HG03460 (cell line): ENCODE results near the gene KRTAP10-3.
"Not testable (repeated sequence)": the region's sequence is repeated elsewhere in the genome, so short reads cannot be mapped to it uniquely, and the experiment has no call there.

ENCODE experiments used
- ATAC-seq: cut with Tn5 transposase; IDR thresholded peaks from one replicate; pipeline ENCODE4 v1.9.1; 2021; ENCODE audit not compliant: unreplicated experiment

Gene KRTAP10-3

DNA sequence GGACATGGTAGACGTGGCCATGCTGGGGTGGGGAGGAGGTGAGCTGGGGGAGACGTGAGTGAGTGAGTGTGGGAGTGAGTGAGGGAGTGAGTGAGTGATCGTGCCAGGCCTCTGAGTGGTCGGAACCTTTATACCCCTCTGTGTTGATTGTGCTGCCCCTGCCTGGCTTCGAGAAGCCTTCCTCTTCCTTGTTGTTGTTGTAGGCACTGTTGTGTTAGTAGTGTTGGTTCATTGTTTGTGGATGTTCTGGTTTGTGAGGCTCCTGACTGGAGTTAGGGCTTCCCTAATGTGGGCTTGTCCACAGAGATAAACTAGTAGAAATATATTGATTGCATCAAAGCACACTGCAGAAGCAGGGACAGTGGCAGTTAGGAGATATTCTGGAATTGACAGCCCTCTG lies at the start of gene KRTAP10-3:
Gene KRTAP10-3 (minus strand): TSS at position 101 of the 400 bp plus-strand sequence. CDS start 80 bp downstream, at position 21.
- ATAC-seq, result no peak

DNA sequence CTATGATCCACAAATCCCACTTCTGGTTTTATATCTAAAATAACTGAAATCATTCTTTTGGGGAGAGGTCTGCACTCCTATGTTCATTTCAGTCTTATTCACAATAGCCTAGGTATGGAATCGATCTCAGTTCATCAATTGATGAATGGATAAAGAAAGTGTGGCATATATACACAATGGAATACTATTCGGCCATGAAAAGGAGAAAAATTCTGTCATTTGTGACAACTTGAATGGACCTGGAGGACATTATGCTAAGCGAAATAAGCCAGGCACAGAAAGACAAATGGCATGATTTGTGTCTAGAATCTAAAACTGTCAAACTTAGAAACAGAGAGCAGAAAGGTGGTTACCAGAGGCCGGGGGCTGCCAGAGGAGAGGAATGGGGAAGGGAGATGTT lies 47.9 kb upstream of the KRTAP10-3 start:
- ATAC-seq, result no peak

DNA sequence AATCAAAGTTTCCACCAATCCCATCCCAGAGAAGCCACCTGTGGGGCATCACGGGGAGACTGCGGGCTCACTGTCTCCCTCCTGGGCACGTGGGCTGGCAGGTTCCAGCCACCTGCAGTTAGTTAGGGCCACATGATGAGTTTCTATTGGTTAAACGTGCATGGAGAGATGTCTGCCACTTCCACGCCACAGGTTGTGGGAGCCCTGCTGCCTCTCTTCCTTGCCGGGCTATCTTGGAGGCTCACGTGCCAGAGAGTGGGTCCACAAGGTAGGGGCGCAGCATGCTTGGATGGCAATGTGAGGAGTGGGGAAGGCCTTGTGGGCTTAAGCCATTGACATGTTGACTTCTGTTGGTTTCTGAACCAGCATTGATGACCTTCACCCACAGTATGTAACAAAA lies 45.3 kb upstream of the KRTAP10-3 start:
- no peak for ATAC-seq

GRCh38 chr21:44603109-44603875 lies 44.7 kb upstream of the KRTAP10-3 start:
- no peak for ATAC-seq

DNA sequence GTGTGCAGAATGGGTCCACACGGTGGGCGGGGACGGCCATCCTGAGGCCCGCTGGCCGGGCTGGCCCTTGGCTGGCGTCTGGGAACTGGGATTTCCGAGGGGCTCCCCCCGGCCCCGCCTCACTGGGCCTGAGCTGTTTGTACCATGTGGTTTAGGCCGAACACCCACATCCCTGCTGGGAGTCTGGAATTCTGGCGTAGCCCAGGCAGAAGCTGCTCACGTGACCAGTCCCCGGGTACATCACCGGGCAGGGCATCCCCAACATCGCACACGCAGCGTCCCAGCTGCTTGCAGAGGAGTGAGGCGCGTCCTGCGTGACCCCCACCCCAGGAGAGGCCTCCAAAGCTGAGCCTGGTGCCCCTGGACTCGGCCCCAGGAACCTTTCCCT lies 43.9 kb upstream of the KRTAP10-3 start:
- ATAC-seq, result no peak

DNA sequence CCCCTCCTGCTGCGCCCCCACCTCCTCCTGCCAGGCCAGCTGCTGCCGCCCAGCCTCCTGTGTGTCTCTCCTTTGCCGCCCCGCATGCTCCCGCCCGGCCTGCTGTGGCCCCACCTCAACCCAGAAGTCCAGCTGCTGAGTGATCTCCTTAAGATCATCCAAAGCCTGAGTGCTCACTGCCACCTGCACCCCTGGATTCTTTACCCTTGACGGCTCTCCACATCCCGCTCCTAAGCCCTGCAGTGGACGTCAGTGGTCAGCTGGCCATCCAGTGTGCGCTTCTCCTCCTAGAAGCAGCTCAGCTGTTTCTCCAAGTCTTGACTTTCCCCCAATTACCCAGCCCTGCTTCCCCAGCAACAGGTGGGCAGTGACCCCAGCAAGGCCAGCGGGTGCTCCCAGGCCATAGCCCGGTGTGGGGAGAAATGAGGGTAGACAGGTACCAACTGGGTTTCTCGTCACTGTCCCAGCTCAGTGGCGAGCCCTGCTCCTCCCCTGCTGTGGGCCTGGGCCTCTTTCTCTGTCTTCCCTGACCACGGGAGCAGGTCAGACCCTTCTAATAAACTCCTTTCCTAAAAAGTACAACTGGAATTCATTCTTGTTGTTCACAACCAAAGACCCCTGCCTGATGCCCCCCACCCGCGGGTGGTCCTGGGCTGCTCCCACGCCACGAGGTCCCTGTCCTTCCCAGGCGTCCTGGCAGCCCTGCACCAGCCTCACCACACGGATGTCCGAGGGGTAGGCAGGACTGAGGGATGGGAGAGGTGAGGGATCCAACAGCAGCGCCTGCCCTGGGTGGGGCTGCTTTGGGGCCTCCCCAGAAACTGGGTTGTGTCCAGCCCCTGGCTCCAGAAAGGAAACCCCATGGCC lies 43.2 kb upstream of the KRTAP10-3 start:
- no peak for ATAC-seq

GRCh38 chr21:44601091-44601490 lies 42.5 kb upstream of the KRTAP10-3 start:
- not testable (repeated sequence) for ATAC-seq

GRCh38 chr21:44600118-44600978 lies 41.8 kb upstream of the KRTAP10-3 start, which contains the start of gene KRTAP10-7:
KRTAP10-7 (plus strand) TSS chr21:44600597; CDS start chr21:44600622, 25 bp downstream.
- ATAC-seq, result not testable (repeated sequence)

DNA sequence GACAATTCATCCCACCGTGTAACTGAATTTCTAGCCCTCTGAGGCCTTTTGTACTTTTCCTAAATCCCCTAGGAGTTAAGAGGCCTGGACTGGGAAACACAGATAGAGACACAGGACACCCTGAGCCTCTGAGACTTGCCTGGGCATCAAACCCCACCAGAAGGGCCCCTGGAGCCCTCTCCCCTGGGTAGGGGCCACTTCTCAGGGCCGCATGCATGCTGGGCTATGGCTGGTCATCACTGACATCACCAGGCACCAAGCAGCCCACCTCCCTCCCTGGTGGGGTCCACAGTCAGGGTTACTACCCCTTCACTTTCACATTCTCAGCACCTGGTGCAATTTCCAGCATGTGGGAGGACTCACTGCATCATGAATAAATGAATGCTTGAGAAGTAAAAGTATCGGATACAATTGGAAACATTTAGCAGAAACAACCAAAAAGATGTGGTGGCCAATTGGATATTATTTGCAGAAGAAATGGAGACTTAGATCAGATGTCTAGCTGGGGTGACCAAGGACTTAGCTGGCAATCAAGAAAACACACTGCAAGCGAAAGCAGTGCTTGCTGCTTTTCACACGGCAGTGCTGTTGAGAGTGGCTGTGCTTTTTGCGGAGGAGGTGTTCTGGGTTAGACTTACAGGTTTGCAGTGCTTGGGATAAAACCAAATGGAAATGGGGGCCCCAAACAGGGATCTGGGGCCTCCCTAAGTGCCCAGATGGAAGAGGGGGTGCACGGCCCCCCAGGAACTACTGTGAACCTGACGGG lies 40.9 kb upstream of the KRTAP10-3 start:
- ATAC-seq, result no peak

DNA sequence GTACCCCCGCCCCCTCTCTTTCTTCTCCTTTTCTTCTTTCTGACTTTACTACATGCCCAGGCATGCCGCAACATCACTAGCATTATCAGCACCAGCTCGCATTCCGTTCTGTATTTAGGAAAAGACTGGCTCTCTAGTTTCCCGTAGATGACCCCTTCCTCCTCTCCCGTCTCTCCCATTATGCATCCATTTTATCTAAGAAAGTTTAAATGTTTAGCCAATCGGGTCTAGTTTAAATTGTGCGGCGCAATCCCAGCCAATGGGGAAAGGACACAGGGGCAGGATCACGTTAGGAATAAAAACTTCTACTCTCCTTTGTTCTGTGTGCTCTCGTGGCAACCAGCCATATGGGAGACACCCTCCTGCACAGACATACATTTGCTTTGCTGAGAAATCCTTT lies 39.5 kb upstream of the KRTAP10-3 start:
- no peak for ATAC-seq

- no peak for ATAC-seq
Observed at GRCh38 chr21:44596068-44596725, 37.6 kb upstream of the KRTAP10-3 start.

DNA sequence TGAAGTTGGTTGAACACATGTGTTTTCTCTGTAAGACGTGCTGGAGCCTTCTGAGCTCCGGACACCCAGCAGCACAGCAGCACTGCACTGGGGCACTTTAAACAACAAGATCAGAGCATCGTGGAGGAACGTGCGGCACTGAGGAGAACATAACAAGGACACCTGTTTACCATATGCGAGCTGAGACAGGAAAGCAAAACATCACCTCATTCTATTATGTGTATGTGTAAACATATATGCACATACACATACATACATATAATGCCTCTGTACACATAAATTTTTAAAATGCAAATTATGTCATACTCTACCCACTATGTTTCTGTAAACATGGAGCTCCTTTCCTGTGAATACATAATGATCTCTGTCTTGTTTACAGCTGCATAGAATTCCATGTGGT lies 36.9 kb upstream of the KRTAP10-3 start:
- ATAC-seq, result no peak

- ATAC-seq, result no peak
Observed at GRCh38 chr21:44594406-44594916, 35.9 kb upstream of the KRTAP10-3 start.

- ATAC-seq, result no peak
Observed at GRCh38 chr21:44593598-44594405, 35.2 kb upstream of the KRTAP10-3 start.

DNA sequence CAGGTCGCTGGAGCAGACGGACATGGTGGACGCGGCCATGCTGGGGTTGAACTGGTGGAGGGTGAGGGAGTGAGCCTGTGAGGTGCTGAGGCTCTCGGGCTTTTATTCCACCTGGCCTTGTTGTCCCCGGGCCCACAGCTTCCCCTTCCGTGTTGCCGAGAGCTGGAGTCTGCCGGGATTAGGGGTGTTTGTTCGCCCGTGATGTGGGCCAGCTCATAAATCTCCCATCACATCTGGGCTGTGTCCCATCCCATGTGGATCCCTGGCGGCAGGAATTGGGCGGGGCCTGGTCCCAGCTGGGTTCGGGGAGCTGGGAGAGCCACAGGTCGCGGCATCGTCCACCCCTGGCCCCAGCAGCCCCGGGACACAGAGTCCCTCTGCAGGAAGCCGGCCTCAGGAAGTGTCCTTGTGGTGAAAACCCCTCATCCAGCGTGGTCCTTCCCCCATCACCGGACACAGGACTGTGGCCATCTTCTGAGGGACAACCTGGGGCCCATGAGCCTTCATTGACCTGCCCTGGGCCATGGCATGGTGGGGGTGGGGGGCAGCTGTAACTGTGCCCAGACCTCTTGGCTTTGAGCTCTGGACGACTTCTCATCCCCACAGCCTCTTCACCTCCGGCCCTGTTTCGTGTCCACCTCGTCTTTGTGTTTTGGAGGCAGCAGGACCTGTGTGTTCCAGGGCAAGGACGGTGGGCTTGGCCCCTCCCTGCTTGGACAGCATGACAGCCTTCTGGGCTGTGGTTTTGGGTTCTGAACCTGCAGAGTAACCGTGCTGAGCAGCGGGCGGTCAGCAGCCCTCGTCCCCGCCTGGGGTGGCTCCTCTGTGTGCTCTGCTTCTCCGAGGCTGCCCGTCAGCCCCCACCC lies 34.1 kb upstream of the KRTAP10-3 start, which contains the start of gene KRTAP10-6:
Gene KRTAP10-6 (minus strand): TSS at position 60 of the 866 bp plus-strand sequence. CDS start 21 bp downstream, at position 39.
- ATAC-seq, result no peak

- not testable (repeated sequence) for ATAC-seq
Observed at GRCh38 chr21:44591801-44592130, 33.2 kb upstream of the KRTAP10-3 start.

DNA sequence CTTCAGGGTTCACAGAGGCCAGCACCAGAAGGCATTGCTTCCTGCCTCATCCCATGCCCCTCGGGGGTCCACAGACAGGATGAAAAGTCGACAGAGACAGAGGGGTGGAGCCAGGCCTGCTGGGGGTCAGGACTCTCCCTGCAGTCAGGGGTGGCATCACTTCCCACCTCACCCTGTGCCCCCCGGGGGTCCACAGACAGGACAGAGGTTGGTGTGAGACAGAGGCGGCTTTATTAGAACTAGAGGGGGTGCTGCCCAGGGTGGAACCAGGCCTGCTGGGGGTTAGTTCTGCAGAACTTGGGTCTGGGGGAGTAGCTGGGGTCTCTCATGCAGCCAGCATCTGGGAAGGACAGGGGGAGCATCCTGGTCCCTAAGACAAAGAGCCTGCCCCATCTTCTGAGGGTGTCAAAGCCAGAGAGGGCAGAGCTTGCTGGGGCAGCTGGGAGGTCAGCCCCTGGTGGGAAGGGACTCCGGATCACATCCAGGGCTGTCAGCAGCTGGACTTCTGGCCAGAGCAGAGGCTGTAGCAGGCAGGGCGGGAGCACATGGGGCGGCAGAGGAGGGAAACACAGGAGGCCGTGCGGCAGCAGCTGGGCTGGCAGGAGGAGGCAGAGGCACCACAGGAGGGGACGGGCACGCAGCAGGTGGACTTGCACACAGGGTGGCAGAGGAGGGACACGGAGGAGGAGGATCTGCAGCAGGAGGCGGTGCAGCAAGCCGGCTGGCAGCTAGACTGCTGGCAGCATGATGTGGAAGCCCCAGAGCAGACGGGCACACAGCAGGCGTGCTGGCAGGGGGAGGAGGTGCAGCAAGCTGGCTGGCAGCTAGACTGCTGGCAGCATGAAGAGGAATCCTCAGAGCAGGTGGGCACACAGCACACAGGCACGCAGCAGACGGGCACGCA lies 32.6 kb upstream of the KRTAP10-3 start:
- not testable (repeated sequence) for ATAC-seq
